Measurements from ENCODE around the gene CLEC4G.
A peak's percentile ranks its signal among the peaks of the same experiment; 100 is the strongest.
"Not testable (repeated sequence)": the region's sequence is repeated elsewhere in the genome, so short reads cannot be mapped to it uniquely, and the experiment has no call there.

CLEC4G gene

DNA sequence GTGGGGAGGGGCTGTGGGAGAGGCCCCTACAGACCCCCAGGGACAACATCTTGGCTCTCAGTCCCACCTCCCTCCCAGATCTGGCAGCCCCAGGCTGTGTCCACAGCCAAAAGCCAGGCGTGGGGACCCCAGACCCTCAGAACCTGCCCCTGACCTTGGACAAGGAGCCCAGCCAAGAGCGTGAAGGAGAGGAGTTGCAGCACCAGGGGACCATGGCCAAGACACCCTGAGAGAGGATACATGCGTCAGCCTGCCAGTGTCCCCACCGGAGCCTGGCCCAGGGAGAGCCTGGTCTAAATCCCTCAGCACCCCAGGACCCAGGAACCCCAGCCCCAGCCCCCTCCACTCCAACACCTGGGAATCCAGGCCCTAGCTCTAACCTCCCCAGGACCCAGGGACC is 14.4 kb upstream of the CLEC4G start:
- not testable (repeated sequence) for DNase-seq

- DNase-seq = no peak
Measured at GRCh38 chr19:7744871-7745650, 13.2 kb upstream of the CLEC4G start.

DNA sequence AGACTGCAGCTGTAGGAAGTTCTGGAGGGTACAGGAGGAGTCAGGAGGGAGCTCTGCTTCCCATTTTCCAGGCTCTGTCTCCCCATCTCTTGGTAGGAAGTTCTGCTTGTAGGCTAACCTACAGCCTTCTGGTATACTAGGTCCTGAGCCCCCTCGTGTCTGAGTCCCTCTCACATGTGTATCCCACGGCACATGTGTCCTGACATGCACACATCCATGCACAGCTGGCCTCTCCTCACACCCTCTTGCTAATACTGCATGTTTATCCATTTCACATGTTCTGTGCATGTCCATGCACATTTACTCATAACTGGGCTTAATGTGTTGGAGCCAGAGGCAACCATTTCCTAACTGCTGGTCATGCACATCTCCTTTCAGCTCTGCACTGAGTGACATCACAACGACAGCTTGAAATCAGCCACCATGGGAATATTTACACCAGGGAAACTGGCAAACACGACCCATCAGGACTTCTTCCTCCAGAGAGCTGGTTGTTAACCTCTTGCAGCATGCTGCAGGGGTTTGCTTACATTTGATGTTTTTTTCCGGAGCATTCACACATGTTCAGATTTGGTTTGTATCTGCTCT is 12.4 kb upstream of the CLEC4G start:
- no peak for DNase-seq

GRCh38 chr19:7743425-7743841 is 11.5 kb upstream of the CLEC4G start:
- no peak for DNase-seq

DNA sequence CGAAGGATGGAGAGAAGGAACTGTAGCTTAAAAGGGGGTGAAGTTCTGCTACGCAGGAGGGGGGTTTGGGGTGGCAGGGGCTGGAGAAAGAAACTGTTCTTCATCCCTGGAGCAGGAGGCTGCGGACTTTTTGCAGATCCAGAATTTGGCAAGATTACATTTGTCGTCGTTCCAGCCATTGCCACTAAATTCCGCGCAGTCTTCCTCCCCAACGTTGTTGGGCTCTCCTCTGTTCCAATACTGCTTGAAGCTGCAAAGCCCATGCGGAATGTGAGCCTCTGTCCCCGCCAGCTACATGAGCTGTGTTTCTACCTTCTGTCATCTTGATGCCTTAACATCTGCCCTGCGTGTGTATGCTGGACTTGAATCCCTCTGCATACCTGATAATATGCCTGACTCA is 11.1 kb upstream of the CLEC4G start:
- no peak for DNase-seq

- no peak for DNase-seq
Measured at GRCh38 chr19:7742575-7742974, 10.7 kb upstream of the CLEC4G start.

- no peak for DNase-seq
Measured at GRCh38 chr19:7740682-7741054, 8.8 kb upstream of the CLEC4G start.

DNA sequence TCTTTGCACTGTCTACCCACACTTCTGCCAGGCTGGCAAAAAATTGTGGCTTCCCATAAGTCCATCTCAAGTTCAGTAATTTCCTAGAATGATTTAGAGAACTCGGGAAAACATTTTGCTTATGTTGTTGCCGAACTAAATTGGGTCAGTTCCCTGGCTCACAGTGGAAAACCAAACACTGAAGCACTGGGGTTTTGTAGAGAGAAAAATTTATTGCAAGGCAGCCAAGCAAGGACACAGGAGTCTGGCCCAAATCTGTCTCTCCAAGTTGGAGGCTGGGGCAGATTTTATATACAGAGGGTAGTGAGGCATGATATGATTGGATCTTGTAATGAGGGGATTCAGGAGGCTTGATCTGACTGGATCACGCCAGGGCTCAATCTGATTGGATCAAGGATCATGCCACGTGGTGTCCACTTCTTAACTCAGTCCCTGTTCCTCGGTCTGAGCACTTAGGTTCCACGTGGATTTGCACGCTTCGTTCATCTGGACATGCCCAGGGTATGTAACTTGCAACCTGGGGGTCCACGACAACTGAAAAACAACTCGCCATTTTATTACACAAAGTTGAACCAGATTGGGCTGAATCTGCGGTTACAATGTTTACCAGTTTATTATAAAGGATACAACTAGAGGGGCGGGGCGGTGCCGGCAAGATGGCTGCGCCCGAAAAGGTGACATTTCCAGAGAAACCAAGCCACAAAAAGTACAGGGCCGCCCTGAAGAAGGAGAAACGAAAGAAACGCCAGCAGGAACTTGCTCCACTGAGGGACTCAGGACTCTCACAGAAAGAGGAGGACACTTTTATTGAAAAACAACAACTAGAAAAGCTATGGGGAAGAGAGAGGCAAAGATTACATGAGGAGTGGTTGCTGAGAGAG is 8.1 kb upstream of the CLEC4G start:
- DNase-seq = no peak

GRCh38 chr19:7739211-7739755 is 7.4 kb upstream of the CLEC4G start:
- DNase-seq = no peak

DNA sequence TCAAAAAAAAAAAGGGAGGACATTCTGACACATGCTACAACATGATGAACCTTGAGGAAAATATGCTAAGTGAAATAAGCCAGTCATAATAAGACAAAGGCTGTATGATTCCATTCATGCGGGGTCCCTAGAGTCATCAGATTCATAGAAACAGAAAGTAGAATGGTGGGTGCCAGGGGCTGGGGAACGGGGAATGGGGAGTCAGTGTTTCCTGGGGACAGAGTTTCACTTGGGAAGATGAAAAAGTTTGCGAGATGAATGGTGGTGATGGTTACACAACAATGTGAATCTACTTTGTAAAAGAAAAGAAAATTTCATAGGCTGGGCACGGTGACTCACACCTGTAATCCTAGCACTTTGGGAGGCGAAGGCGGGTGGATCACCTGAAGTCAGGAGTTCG is 6.1 kb upstream of the CLEC4G start:
- DNase-seq = no peak

DNA sequence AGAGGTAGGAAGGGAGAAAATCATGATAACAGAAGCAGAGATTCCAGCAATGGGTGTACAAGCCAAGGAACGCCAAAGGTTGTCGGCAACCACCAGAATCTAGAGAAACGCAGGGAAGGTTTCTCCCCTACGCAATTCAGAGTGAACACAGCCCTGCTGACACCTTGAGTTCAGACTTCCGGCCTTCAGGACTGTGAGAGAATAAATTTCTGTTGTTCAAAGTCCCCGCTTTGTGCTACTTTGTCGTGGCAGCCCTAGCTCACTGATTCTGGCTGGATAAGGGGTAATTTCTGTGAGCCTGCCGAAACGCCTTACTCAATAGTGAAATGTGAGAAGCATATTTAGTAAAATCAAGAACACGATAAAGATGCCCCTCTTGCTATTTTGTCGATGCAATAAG is 5.3 kb upstream of the CLEC4G start:
- no peak for DNase-seq

- no peak for DNase-seq
Measured at GRCh38 chr19:7736148-7736547, 4.2 kb upstream of the CLEC4G start.

GRCh38 chr19:7734220-7735203 is 2.6 kb upstream of the CLEC4G start:
- DNase-seq = no peak

DNA sequence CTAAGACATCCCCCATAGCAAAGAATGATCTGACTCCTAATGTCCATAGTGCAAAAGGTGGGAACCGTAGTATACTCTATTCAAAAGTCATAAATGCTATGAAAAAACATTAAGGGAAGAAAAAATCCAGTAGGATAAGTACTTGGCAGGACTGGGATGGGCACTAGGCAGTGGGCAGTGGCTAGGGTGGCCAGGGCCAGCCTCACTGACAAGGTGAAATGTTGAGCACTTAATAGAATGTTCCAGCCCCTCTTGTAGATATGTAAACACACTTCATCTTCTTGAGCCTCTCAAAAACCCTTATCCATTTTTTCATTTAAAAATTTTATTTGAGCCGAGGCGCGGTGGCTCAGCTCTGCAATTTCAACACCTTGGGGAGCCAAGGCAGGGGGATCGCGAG is 1.5 kb upstream of the CLEC4G start:
- no peak for DNase-seq

DNA sequence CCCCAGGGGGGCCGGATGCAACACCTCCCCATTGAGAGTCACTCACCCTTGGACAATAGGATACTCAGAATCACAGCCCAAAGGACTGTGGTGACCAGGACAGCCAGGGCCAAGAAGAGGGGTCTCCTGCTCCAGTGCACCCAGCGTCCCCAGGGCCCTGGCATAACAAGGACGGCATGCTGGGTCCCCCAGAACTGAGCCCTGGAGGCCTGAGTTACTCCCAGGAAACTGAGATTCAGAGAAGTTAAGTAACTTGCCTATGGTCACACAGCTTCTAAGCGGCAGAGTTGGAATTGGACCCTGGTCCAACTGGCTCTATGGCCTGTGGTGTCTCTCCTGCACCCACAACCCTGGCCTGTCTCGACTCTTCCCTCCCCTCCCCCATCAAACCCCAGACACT is 295 bp downstream of the CLEC4G start:
- no peak for DNase-seq

DNA sequence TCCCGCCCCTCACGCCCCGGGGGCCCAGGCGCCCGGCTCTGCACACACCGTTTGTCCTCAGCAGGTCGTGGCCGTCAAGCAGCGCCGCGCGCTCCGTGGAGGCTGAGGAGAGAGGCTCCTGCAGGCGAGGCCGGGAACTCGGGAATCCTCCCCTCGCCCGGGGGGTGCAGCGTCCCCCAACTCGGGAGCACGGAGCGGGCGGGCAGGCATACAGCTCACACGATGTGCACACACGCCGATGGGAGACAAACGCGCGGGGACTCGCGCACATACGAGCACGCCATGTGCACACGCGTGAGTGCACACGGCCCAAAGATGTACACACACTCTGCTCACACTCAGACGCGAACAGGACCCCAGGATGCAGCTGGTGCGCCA is 703 bp downstream of the CLEC4G start:
- no peak for DNase-seq

DNA sequence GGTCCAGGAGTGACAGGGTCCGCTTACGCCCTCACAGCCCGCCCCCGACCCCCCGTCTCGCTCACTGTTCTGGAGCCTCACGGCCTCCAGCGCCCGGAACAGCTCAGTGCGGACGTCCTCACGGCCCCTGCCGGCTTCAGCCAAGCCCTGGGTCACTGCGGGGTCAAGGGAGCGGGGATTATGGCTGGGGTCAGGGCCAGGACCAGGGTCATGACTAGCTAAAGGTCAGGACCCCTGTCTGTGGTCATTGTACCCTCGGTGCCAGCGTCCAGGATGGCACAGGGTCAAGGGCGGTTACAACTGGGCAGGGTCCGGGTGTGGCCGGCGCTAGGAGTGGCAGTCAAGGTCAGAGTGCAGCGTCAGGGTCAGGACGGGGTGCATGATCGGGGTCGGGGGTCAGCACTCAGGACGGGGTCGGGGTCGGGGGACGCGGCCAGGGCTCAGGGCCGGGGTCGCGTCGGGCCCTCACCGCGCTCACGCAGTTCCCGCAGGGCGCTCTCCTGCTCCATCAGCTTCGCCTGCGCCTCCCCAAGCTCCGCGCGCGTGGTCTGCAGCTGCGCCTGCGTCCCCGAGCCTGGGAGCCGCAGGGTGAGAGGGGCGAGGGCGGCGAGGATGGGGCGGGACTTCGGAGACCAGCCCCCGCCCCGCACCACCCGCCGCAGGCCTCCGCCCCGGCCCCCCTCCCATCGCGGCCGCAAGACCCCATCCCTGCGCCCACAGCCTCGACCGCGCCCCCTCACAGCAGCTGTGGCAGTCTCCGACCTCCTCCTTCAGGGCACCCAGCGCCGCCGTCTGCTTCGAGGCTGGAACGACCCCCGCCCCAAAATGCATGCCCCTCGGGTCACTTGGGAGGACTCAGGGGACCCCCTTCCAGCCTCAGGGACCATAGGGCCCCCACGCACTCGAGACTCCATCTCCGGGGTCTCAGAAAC is 1.4 kb downstream of the CLEC4G start:
- no peak for DNase-seq

GRCh38 chr19:7729831-7730285 is 2.1 kb downstream of the CLEC4G start:
- DNase-seq = peak; percentile 33

- DNase-seq = peak; percentile 29
Measured at GRCh38 chr19:7729211-7729610, 2.7 kb downstream of the CLEC4G start.

GRCh38 chr19:7725791-7726190 is 6.1 kb downstream of the CLEC4G start:
- DNase-seq = no peak

GRCh38 chr19:7722231-7722651 is 9.7 kb downstream of the CLEC4G start:
- no peak for DNase-seq
